HG02981 (cell line): ENCODE results near the gene ARHGAP35.
A peak's percentile ranks its signal among the peaks of the same experiment; 100 is the strongest.
"Not testable (repeated sequence)": the region's sequence is repeated elsewhere in the genome, so short reads cannot be mapped to it uniquely, and the experiment has no call there.

ENCODE experiments used
- ATAC-seq: cut with Tn5 transposase; IDR thresholded peaks from one replicate; pipeline ENCODE4 v1.9.1; 2021; ENCODE audit warnings: mild to moderate bottlenecking, moderate library complexity; ENCODE audit not compliant: unreplicated experiment

ARHGAP35 gene

DNA sequence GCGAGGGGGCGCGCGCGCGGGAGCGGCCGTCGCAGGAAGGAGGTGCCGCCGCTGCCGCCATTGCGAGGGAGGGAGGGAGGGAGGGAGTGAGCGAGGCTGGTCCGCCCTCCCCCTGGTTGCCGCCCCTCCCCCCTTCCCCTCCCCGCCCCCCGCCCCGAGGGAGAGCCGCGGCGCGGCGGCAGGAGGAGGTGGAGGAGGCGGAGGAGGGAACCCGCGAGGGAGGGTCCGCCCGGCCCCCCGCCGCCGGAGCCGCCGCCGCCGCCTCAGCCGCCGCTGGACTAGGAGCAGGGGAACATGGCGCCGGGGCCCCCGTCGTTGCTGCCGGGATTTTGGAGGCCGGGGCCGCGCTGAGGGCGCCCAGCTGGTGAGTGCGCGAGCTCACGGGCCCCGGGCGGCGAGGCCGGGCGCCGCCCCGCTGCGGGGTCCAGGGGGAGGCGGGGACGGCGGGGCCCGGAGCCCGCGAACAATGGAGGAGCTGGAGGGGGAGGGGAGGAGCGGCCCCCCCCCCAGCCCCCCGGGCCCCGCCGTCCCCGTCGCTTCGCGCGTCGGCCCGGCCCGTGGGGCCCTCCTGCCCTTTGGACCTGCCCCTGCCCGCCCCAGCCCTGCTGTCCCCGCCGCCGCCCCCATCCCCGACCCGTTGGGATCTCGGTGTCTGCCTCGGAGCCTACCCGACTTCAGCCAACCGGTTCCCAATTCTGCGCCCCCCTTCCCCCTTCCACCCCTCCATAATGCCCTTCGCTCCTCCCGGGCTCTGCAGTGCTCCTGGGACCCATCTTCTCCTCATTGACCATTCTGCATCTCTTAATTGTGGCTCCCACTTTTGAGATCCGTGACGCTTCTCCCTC, at the start of gene ARHGAP35:
Gene ARHGAP35, plus strand, starts transcription at position 152 of the 845 bp plus-strand sequence. CDS start 57,679 bp downstream, outside the sequence.
- peak; percentile 22 for ATAC-seq

DNA sequence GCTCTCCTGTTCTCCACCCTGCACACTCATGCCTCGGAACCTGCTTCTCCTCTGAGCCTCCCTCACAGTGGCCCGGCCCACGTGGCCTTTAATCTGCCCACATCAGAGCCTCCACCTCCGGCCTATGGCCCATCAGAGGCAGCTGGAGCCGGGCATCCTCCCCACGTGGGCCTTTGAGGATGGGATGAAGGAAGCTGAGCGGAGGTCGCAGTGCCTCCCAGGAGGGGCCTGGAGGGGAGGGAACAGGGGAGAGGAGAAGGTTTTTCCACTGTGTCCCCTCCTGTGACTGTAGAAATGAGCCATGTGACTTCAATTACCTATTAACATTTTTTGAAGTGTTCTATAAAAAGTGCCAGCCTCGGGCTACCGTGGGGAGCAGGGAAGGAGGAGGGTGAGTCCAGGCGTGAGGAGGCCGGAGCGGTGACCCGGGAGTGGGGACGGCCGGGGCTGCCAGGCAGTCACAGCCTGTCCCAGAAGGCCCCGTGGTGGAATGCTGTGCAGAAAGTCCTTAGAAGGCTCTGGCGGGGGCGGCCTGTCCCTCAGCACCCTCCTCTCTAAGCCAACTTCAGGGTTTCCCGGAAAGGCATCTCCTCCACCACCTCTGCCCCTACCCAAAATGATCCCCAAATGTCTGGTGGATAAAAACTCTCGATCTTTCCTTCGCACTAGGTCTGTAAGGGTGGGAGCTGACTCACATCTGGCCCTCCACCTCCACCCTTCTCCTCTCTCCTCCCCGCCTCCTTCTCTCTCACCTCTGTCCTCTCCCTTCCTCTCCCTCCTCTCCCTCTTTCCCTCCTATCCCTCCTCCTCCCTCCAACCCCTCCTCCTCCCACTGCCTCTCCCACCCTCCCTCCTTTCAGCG, 47.6 kb upstream of the ARHGAP35 start:
- no peak for ATAC-seq

DNA sequence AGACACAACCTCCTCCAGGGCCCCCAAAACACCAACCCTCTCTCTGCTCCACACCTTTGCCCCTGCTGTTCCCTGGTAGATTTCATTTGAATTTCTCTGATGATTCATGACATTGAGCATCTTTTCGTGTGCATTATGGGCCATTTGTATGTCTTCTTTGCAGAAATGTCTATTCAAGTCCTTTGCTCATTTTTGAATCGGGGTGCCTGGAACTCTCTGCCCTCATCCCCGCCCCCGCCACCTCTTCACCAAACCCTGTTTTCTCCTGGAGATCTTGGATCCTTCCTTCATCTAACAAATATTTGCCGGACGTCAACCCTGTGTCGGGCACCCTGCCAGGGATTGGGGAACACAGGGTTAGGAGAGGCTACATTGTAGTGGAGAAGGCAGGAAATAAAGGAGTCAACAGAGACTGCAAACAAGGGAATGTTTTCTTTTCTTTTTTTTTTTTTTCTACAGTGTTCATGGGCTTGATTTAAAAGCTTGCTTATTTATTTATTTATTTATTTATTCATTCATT, 46.9 kb upstream of the ARHGAP35 start:
- no peak for ATAC-seq

DNA sequence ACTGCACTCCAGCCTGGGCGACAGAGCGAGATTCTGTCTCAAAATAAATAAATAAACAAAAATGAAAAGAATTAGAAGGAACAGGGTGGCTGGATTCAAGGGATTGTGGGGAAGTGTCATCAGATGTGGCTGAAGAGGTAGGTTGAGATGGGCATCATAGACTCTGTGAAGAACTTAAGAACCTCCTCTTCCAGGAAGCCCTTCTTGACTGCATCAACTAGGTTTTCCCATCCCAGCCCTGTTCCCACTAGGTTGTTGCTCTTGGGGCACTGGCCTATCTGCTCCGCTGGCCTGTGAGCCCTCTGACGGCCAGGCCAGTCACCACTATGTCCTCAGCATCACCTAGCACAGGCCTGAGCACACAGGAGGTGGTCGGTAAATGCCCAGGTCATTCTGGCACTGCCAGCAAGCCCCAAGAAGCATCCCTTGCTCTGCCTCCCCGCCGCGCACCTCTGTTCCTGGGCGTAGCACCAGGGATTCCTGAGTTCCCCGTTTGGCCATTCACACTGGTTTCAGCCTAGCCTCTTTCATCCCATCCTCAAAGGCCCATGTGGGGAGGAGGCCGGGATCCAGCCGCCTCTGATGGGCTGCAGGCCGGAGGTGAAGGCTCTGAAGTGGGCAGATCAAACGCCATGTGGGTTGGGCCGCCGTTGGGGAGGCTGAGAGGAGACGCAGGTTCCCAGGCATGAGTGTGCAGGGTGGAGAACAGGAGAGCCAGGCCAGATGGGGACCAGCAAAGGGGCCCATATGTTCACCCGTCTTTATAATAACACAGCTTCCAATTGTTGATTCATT, 44.8 kb upstream of the ARHGAP35 start:
- no peak for ATAC-seq

DNA sequence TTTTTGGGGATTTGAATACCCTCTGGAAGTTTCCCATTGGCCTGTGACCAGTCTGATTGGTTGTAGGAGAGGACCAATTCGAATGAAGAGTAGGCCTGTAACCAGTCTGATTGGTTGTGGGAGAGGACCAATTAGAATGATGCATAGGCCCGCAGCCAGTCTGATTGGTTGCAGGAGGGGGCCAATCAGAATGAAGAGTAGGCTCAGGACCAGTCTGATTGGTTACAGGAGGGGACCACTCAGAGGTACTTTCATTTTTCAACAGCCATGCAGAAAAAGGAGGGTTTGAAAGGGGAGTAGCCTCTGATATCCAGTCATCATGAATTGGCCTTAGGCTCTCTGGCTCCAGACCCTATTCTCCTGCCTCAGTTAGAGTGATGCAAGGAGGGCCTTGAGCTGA, 42.0 kb upstream of the ARHGAP35 start:
- ATAC-seq: no peak

DNA sequence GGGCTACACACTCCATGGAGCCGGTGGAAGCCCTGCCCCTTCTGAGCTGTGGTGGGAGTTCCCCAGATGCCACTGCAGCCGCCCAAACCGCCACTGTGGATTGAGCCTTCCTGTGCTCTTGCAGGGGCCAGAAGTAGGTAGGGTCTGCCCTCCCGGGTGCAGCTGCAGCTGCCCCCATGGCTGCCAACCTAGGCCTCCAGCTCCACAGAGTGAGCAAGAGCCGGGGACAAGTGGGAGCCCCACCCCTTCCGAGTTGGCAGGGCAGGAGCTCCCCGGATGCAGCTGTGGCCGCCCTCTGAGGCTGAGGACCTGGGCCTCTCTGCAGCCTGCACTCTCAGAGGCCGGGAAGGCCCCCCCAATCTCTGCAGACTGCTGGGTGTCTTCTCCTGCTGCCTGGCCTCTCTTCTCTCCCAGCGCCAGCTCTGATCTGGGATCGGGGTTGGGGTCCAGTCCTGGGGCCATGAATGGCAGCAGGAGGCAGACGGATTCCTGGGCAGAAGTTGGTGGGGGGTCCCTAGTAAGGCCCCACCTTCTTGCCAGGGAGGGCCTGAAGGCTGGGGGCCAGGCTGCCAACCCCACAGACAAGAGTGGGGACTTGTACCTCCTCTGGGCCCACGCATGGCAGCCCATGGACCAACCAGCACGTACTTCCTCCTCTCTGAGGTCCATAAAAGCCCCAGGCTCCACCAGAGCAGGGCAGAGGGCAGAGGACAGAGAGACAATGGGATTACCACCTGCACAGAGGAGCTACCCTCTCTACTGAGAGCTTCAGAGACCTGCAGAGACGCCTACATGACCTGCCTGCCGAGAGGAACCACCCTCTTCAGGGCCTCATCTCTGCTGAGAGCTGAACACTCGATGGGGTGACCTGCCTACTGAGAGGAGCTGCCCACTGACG, 39.0 kb upstream of the ARHGAP35 start:
- ATAC-seq: peak; percentile 44

DNA sequence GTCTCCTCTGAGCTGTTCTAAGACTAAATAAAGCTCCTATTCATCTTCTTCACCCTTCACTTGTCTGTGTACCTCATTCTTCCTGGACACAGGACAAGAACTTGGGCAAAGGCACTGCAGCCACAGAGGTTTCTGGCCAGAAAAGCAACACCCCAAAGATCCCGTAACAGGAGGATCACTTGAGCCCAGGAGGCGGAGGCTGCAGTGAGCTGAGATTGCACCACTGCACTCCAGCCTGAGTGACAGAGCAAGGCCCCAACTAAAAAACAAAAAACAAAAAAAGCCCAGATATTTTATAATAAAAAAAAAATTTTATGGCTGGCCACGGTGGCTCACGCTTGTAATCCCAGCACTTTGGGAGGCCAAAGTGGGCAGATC, 38.4 kb upstream of the ARHGAP35 start:
- not testable (repeated sequence) for ATAC-seq

DNA sequence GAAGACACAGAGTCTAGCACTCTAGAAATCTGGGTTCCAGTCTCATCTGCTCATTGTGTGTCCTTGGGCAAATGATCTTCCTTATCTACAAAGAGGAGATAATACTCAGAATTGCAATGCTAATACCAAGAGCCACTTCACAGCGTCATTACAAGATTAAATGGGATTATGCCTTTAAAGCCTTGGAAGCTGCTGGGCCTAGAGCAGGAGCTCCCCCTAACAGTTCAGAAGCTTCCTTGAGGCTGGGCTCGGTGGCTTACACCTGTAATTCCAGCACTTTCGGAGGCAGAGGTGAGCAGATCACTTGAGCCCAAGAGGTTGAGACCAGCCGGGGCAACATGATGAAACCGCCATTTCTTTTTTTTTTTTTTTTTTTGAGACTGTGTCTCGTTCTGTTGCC, 37.7 kb upstream of the ARHGAP35 start:
- ATAC-seq: no peak

DNA sequence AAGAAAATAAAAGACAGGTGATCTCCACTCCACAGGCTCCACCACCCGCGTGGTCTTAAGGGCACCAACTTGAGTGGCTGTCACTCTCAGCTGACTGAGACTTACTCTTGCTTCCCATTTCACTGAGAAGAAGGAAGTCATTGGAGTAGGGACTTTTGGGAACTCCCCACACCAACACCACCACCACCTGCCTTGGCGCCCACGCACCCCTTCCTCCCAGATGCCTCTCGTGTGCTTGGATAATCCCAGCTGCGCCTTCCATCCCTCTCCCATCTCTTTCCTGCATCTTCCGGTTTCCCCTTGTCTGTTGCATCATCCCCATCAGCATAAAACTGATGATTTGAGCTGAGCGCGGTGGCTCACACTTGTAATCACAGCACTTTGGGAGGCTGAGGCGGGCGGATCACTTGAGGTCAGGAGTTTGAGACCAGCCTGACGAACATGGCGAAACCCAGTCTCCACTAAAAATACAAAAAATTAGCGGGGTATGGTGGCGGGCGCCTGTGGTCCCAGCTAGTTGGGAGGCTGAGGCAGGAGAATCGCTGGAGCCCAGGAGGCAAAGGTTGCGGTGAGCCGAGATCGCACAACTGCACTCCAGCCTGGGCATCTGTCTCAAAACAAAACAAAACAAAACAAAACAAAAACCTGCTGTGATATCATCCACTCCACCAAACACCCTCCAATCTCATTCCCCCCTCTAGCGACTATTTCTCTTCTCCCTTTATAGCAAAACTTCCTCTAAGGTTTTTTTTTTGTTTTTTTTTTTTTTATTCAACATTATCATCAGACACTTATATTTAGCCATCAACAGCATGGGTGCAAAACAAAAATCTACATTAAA, 35.7 kb upstream of the ARHGAP35 start:
- no peak for ATAC-seq

DNA sequence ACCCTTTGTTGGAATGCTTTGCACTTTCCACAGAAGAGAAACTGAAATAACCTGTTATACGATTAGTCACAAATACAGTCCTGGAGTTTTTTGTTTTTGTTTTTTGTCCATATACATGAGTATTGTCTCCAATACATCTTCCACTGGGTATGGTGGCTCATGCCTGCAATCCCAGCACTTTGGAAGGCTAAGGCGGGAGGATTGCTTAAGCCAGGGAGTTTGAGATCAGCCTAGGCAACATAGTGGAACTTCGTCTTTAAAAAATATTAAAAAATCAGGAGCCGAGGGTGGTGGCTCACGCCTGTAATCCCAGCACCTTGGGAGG, 35.1 kb upstream of the ARHGAP35 start:
- ATAC-seq: no peak

DNA sequence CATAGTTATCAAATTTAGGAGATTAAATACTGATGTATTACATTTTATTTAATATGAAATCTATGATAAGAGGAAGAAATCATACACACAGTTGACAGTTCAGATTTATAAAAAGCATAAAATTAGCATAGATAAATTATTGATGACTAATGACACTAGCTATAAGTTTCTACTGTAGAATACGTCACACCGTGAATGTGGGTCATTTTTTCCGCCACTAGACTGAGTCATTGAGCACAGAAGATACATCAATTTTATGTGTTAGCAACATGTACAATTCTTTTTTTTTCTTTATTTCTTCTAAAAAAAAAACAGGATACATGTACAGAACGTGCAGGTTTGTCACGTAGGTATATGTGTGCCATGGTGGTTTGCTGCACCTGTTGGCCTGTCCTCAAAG, 32.3 kb upstream of the ARHGAP35 start:
- no peak for ATAC-seq

DNA sequence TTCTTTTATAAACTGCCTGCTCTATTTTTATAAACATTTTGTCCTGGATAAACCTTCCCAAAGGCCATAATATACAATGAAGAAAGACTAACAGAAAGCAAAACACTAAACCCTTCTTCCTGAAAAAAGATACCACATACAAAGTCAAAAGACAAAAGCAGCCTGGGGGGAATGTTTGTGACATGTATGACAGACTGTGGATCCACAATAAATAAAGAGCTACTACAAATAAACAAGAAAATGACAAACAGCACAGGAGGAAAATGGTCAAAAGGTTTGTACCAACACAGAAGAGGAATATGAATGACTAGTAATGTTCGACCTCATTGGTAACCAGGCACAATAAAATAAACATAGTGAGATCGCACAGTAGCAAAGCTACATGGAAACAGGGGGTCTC, 29.9 kb upstream of the ARHGAP35 start:
- no peak for ATAC-seq

DNA sequence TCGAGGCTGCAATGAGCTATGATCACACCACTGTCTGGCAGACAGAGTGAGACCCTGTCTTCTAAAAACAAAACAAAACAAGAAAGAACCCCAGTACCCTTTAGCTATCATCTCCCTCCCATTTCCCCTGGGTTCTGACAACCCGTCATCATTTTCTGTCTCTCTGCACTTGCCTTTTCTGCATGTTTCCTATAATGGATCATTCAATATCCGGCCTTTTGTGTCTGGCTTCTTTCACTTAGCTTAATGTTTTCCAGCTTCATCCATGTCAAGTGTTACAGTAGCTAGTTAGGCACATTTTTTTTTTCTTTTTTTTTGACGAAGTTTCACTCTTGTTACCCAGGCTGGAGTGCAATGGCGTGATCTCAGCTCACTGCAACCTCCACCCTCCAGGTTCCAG, 26.7 kb upstream of the ARHGAP35 start:
- no peak for ATAC-seq

DNA sequence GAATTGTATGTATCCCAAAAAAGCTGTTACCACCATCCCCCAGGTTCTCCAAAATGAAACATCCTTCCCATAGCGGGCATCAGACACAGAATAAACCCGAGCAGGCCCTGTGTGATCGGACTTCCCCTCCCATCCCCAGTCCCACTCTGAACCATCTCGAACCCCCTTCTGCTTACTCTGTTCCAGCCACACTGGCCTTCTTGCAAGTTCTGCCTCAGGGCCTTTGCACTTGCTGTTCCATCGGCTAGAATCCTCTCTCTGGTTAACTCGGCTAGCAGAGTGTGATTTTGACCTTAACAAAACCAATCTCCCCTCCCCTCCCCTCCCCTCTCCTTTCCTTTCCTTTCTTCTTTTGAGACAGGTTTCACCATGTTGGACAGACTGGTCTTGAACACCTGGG, 25.8 kb upstream of the ARHGAP35 start:
- no peak for ATAC-seq

DNA sequence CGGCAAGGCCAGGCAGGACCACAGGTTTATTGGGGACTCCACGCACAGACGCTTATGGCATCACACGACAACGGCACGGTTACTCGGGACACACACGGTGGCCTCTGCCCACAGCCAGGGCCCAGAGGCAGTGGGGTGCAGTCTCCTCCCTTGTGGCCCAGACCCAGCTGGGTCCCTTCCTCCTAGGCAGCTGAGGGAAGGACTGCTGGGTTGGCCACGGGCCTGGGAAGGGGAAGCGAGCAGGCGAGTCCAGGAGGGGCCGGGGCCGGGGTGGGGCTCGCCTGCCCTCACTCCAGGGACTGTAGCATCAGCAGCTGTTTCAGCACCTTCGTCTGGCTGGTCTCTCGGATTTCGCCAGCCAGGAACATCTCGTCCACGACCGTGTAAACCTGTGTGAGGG, 22.6 kb upstream of the ARHGAP35 start:
- ATAC-seq: no peak

DNA sequence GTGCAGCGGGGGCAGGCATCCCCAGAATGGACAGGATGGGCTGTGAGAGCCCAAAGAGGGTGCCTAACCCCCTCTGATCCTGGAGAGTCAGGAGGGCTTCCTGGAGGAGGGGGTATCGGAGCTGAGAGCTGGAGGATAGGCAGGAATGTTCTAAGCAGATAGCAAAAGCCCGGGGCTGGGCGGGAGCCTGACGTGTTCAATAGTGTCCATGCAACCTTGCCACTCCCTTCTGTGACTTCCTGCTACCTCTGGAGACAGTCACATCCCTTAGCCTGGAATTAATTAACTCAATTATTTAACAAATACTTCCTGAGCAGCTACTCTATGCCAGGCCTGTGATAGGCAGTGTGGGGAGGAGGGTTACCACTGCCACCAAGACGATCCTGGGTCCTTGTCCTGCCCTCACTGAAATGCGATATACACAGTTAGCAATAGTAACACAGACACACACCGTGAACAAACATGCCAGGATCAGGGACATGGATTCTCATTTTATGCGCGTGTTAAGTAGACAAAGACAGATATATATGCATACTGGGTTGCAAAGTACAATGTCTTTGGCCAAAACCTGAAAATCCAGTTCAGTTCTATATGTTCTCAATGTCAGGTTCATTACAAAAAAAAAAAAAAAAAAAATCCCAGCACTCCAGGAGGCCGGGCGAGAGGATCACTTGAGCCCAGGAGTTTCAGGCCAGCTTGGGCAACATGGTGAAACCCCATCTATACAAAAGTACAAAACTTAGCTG, 20.9 kb upstream of the ARHGAP35 start:
- no peak for ATAC-seq

DNA sequence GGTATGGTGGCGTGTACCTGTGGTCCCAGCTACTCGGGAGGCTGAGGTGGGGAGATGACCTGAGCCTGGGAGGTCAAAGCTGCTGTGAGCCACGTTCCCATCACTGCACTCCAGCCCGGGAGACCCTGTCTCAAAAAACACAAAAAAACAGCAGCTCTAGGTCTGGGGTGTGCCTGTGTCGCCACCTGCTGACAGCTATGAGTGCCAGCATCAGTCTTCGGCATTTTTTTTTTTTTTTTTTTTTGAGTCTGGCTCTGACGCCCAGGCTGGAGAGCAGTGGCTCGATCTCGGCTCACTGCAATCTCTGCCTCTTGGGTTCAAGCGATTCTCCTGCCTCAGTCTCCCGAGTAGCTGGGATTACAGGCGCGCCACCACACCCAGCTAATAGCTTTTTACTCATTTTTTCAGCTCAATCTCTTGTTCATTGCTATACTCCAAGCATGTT, 20.3 kb upstream of the ARHGAP35 start:
- ATAC-seq: no peak

DNA sequence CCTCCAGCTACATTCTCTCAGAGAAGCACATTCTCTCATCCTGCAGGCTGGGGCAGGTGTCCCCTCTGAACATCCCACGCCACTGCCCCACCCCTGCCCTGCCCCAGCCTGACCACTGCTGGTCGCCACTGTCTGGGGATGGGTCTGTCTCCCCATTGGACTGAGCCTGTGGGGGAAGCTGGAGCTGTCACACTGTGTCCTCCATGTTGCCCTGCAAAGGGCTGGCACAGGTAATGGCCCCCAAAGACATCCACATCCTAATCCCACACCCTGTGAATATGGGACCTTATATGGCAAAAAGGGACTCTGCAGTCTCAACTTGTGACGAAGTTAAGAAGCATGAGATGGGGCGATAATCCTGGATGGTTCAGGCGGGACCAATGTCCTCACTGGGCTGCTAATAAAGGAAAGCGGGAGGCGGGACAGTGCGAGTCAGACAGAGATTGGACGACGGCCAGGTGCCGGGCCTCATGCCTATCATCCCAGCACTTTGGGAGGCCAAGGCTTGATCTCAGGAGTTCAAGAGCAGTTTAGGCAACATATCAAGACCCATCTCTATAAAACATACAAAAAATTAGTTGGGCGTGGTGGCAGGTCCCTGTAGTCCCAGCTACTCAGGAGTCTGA, 19.2 kb upstream of the ARHGAP35 start:
- no peak for ATAC-seq
